Measurements from ENCODE around the gene KDM2A.
"Not testable (repeated sequence)": the region's sequence is repeated elsewhere in the genome, so short reads cannot be mapped to it uniquely, and the experiment has no call there.

The KDM2A gene

DNA sequence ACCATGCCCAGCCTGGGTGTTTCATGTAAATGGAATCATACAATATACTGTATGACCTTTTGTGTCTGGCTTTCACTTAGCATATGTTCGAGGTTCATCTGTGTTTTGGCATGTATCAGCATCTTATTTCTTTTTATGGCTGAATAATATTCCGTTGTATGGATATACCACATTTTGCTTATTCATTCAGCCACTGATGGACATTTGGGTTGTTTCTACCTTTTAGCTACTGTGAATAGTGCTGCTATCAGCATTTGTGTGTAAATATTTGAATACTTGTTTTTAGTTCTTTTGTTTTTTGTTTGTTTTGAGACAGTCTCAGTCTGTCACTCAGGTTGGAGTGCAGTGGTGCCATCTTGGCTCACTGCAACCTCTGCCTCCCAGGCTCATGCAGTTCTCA is 35.7 kb downstream of the KDM2A start:
- peaks cover 0 to 10% (median 3%) of the 10 kb centered on the region in 11 experiments; a peak in 7 of 22 replicates for H3K9me3 ChIP-seq (replicated peaks in 1 of 11)
- H3K4me1 ChIP-seq: peaks cover 0 to 24% (median 0%) of the 10 kb centered on the region in 10 experiments; a peak in 4 of 20 replicates
- H3K27me3 ChIP-seq: no peaks in the 10 kb centered on the region
- H4K20me1 ChIP-seq: peaks cover 70 to 100% (median 96%) of the 10 kb centered on the region in 11 experiments
- no peak for TF ChIP-seq Cebpa-rat (IDR thresholded peaks at IDR 0.05)
- H3K4me2 ChIP-seq: no peak overlapping the region
- peaks cover 57 to 95% (median 75%) of the 10 kb centered on the region in 11 experiments for H3K36me3 ChIP-seq
- H3K9ac ChIP-seq: no peak overlapping the region
- no peak overlapping the region for H3K4me3 ChIP-seq
- no peak overlapping the region for H3K27ac ChIP-seq

DNA sequence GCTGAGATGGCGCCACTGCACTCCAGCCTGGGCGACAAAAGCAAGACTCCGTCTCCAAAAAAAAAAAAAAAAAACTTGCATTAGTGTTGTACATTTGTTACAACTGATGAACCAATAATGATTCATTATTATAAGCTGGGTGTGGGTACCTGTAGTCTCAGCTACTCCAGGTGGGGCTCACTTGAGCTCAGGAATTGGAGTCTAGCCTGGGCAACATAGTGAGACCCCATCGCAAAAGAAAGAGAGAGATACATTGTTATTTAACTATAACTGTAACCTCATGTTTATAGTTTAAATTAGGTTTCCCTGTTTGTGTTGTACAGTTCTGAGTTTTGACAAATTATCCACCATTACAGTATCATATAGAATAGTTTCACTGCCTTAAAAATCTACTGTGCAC is 38.6 kb downstream of the KDM2A start:
- Histone ChIP-seq H4K20me1 (peaks cover 79 to 100% (median 96%) of the 10 kb centered on the region in 11 experiments), H3K4me3 (no peak overlapping the region), H3K27ac (no peak overlapping the region)

DNA sequence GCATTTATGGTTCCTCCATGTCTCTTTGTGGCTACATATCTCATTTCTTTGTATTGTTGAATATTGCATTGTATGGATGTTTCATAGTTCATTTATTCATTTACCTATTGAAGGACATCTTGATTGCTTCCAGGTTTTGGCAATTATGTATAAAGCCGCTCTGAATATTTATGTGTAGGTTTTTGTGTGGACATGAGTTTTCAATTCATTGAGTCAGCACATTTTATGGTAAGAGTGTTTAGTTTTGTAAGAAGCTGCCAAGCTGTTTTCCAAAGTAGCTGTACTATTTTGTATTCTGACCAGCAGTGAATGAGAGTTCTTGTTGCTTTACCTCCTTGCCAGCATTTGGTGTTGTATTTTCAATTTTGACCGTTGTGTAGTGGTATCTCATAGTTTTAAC is 39.2 kb downstream of the KDM2A start:
- peaks cover 0 to 38% (median 0%) of the 10 kb centered on the region in 10 experiments; a peak in 6 of 20 replicates for H3K4me1 ChIP-seq

More for the DNA sequence above, 38.6 kb downstream of the KDM2A start:
- peaks cover 0 to 38% (median 0%) of the 10 kb centered on the region in 10 experiments; a peak in 6 of 20 replicates for H3K4me1 ChIP-seq
- no peaks in the 10 kb centered on the region for H3K27me3 ChIP-seq
- no peak overlapping the region for H3K9ac ChIP-seq
- peaks cover 41 to 82% (median 55%) of the 10 kb centered on the region in 11 experiments for H3K36me3 ChIP-seq
- no peak overlapping the region for H3K4me2 ChIP-seq
- H3K9me3 ChIP-seq (replicated peaks in 1 of 11): peaks cover 0 to 10% (median 0%) of the 10 kb centered on the region in 11 experiments; a peak in 7 of 22 replicates
- no peak for TF ChIP-seq Cebpa-rat (IDR thresholded peaks at IDR 0.05)

GRCh38 chr11:67160045-67160444 is 41.0 kb downstream of the KDM2A start:
- peaks cover 87 to 100% (median 95%) of the 10 kb centered on the region in 11 experiments for H4K20me1 ChIP-seq
- TF ChIP-seq Cebpa-rat (IDR thresholded peaks at IDR 0.05): no peak
- H3K4me3 ChIP-seq: no peak overlapping the region
- peaks cover 0 to 47% (median 5%) of the 10 kb centered on the region in 10 experiments; a peak in 9 of 20 replicates for H3K4me1 ChIP-seq
- no peaks in the 10 kb centered on the region for H3K27me3 ChIP-seq
- no peak overlapping the region for H3K27ac ChIP-seq
- H3K9me3 ChIP-seq (replicated peaks in 1 of 11): no peaks in the 10 kb centered on the region
- no peak overlapping the region for H3K4me2 ChIP-seq
- no peak overlapping the region; a peak in 1 of 22 replicates for H3K9ac ChIP-seq
- peaks cover 25 to 81% (median 52%) of the 10 kb centered on the region in 11 experiments for H3K36me3 ChIP-seq

More for the DNA sequence above, 39.2 kb downstream of the KDM2A start:
- Histone ChIP-seq H3K4me2 (no peak overlapping the region), H3K27me3 (no peaks in the 10 kb centered on the region), H3K4me3 (no peak overlapping the region), H3K9ac (no peak overlapping the region), H4K20me1 (peaks cover 79 to 100% (median 95%) of the 10 kb centered on the region in 11 experiments), H3K36me3 (peaks cover 40 to 82% (median 55%) of the 10 kb centered on the region in 11 experiments), H3K9me3 (replicated peaks in 1 of 11) (peaks cover 0 to 8% (median 0%) of the 10 kb centered on the region in 11 experiments; a peak in 7 of 22 replicates), H3K27ac (no peak overlapping the region)
- no peak for TF ChIP-seq Cebpa-rat (IDR thresholded peaks at IDR 0.05)

- H4K20me1 ChIP-seq: peaks cover 93 to 100% (median 99%) of the 10 kb centered on the region in 11 experiments
- no peak overlapping the region for H3K9ac ChIP-seq
- peaks cover 0 to 58% (median 9%) of the 10 kb centered on the region in 10 experiments; a peak in 9 of 20 replicates for H3K4me1 ChIP-seq
- no peaks in the 10 kb centered on the region for H3K27me3 ChIP-seq
- no peak overlapping the region for H3K27ac ChIP-seq
- H3K36me3 ChIP-seq: peaks cover 21 to 74% (median 48%) of the 10 kb centered on the region in 11 experiments; a peak in 21 of 22 replicates
- H3K4me2 ChIP-seq: no peak overlapping the region
- H3K9me3 ChIP-seq (replicated peaks in 1 of 11): no peaks in the 10 kb centered on the region
- no peak overlapping the region for H3K4me3 ChIP-seq
- TF ChIP-seq Cebpa-rat (IDR thresholded peaks at IDR 0.05): no peak
Observed at GRCh38 chr11:67160872-67161783, 42.1 kb downstream of the KDM2A start.

DNA sequence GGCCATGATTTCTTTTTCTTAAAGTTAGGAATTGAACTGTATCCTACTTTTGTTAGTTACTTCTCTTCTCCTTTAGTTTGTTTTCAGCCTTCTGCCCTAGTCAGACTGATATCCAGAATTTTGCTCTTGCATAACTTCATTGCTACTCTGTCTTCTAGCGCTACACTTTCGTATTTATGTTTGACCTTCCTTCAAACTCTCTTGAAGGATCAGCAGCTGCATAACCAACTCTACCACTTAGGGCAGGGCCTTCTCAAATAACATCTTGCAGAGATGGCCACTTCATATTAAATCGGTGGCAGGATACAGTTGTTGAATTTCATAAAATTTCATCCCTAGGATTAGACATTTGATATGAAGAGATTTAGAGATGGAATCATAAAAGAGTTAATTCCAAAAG is 43.9 kb downstream of the KDM2A start:
- peaks cover 97 to 100% (median 100%) of the 10 kb centered on the region in 11 experiments for H4K20me1 ChIP-seq
- no peak overlapping the region for H3K4me2 ChIP-seq
- no peak overlapping the region for H3K4me3 ChIP-seq
- no peak overlapping the region for H3K9ac ChIP-seq
- no peaks in the 10 kb centered on the region for H3K27me3 ChIP-seq
- peaks cover 21 to 70% (median 40%) of the 10 kb centered on the region in 11 experiments; a peak in 21 of 22 replicates for H3K36me3 ChIP-seq
- TF ChIP-seq Cebpa-rat (IDR thresholded peaks at IDR 0.05): no peak
- H3K9me3 ChIP-seq (replicated peaks in 1 of 11): no peaks in the 10 kb centered on the region
- H3K27ac ChIP-seq: no peak overlapping the region
- peaks cover 0 to 70% (median 12%) of the 10 kb centered on the region in 10 experiments; a peak in 9 of 20 replicates for H3K4me1 ChIP-seq

DNA sequence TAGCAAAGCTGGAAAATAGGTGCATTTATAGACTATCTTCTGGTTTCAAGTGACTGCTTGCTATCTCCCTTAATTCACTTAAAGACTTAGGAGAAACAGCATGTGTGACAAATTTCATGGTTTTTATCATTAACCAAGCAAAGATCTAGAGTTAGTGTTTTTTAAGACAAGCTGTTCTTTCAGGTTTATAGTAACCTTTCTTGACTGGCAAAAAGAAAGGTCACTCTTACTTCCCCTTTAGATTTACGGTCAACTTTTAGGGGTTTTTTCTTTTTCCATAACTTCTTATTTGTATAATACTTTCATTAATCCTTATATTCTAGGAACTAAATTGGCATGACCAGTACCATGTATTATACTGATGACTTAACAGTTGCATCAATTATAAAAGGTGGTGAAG is 46.6 kb downstream of the KDM2A start:
- Histone ChIP-seq H3K27me3 (no peaks in the 10 kb centered on the region), H3K9ac (no peak overlapping the region; a peak in 1 of 22 replicates), H4K20me1 (peaks cover 95 to 100% (median 100%) of the 10 kb centered on the region in 11 experiments), H3K4me2 (peak overlapping the region in 2 of 11 experiments; percentile 39 to 48; a peak in 4 of 22 replicates), H3K36me3 (peaks cover 13 to 56% (median 30%) of the 10 kb centered on the region in 11 experiments; a peak in 21 of 22 replicates), H3K4me3 (no peak overlapping the region), H3K27ac (peak overlapping the region in 2 of 11 experiments; percentile 15 to 25; a peak in 1 of 22 replicates), H3K9me3 (replicated peaks in 1 of 11) (no peaks in the 10 kb centered on the region), H3K4me1 (peaks cover 0 to 61% (median 17%) of the 10 kb centered on the region in 10 experiments; a peak in 12 of 20 replicates)
- TF ChIP-seq Cebpa-rat (IDR thresholded peaks at IDR 0.05): no peak

DNA sequence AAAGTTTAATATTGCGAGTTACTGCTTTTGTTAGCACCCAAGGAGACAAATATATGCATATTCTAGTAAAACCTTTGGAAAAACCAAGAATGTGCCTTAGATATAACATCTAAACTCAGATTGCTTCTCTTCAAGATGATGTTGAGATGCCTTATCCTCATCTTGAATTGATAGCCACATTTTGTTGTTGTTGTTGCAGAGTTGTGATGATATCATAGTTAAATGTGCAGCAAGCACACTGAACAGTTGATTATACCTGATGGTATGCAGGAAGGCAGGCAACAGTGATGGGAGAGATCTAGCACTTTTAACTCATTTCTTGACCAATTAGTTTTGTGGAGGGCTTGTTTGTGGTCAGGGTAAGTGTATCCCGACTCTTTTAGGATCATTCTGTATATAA is 48.0 kb downstream of the KDM2A start:
- Histone ChIP-seq H3K4me2 (no peak overlapping the region), H3K36me3 (peaks cover 23 to 67% (median 38%) of the 10 kb centered on the region in 11 experiments), H3K4me3 (no peak overlapping the region), H3K9me3 (replicated peaks in 1 of 11) (no peaks in the 10 kb centered on the region), H3K4me1 (peaks cover 0 to 55% (median 17%) of the 10 kb centered on the region in 10 experiments; a peak in 12 of 20 replicates), H3K9ac (no peak overlapping the region), H4K20me1 (peaks cover 96 to 100% (median 100%) of the 10 kb centered on the region in 11 experiments), H3K27me3 (no peaks in the 10 kb centered on the region), H3K27ac (no peak overlapping the region)
- no peak for TF ChIP-seq Cebpa-rat (IDR thresholded peaks at IDR 0.05)

DNA sequence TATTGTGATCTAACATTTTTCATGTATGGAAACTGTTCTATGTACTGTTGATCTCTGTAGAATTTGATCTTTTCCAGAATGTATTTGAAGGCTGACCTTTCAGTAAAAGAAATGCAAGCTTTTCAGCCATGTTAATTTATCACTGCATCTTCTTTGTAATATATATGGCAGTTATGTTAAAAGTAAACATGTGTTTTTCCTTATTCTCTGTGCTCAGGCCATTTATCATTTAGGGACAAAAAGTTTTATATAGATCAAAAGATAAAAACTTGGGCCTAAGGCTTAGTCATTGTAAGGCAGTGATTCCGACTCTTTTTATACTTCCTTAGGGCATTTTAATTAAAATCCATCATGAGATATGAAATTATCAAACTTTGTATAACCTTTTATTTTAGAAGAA is 48.7 kb downstream of the KDM2A start:
- peaks cover 95 to 100% (median 99%) of the 10 kb centered on the region in 11 experiments for H4K20me1 ChIP-seq

DNA sequence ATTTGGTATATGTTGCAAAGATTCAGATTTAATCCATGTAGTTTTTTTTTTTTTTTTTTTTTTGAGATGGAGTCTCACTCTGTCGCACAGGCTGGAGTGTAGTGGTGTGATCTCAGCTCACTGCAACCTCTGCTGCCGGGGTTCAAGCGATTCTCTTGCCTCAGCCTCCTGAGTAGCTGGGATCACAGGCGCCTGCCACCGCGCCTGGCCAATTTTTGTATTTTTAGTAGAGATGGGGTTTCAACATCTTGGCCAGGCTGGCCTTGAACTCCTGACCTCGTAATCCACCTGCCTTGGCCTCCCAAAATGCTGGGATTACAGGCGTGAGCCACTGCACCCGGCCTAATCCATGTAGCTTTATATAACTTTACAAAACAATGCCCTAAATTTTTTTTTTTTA is 49.8 kb downstream of the KDM2A start:
- H3K27me3 ChIP-seq; H3K27ac ChIP-seq; H3K4me2 ChIP-seq; H3K9me3 ChIP-seq (replicated peaks in 1 of 11); H3K4me3 ChIP-seq: not testable (repeated sequence)
- Histone ChIP-seq H4K20me1 (peaks cover 95 to 100% (median 99%) of the 10 kb centered on the region in 11 experiments), H3K9ac (peak overlapping the region in 1 of 11 experiments; percentile 28; a peak in 1 of 22 replicates), H3K36me3 (peaks cover 11 to 65% (median 28%) of the 10 kb centered on the region in 11 experiments; a peak in 20 of 22 replicates), H3K4me1 (peaks cover 0 to 55% (median 20%) of the 10 kb centered on the region in 10 experiments; a peak in 12 of 20 replicates)

More for the DNA sequence above, 48.7 kb downstream of the KDM2A start:
- H3K27me3 ChIP-seq: no peaks in the 10 kb centered on the region
- no peak overlapping the region for H3K27ac ChIP-seq
- no peak overlapping the region for H3K4me3 ChIP-seq
- H3K4me2 ChIP-seq: no peak overlapping the region; a peak in 1 of 22 replicates
- H3K36me3 ChIP-seq: peaks cover 19 to 67% (median 37%) of the 10 kb centered on the region in 11 experiments
- H3K4me1 ChIP-seq: peaks cover 0 to 55% (median 17%) of the 10 kb centered on the region in 10 experiments; a peak in 12 of 20 replicates
- peak overlapping the region in 1 of 11 experiments; percentile 13; a peak in 1 of 22 replicates for H3K9ac ChIP-seq
- TF ChIP-seq Cebpa-rat (IDR thresholded peaks at IDR 0.05): no peak
- H3K9me3 ChIP-seq (replicated peaks in 1 of 11): no peaks in the 10 kb centered on the region

Measured in BLaER1 treated with 17β-estradiol and CSF1 and Interleukin-3, amounts not matched to agents 10 nM and 100 nM (cell line).